GM23338 (cell line): ENCODE results near the gene NRROS. TPM values are rescaled to one million over a fixed set of nuclear protein-coding genes. Genes with fewer than 3 reads are reported as not detected.

Experiments
- ATAC-seq: fragments of 200-7000 bp; cut with Tn5 transposase; 3 replicates; pipeline ENCODE4 v1.9.1; 2020
- DNase-seq: peaks from one replicate; pipeline ENCODE4 v3.0.0-alpha.2; 2015; ENCODE audit warnings: low spot score
- H2AFZ ChIP-seq: fragments of 200-600 bp; sonication (generic); 2 replicates; pipeline ENCODE4 v1.8.0; 2016; ENCODE audit warnings: antibody characterized with exemption, mild to moderate bottlenecking, moderate library complexity
- H3F3A ChIP-seq: fragments of 200-600 bp; sonication (generic); replicated peaks from 2 replicates; pipeline ENCODE4 v1.8.0; 2017; ENCODE audit warnings: antibody characterized with exemption, mixed run types, low read depth
- H3K27ac ChIP-seq: fragments of 200-600 bp; sonication (generic); 2 replicates; pipeline ENCODE4 v1.6.1; 2016; ENCODE audit warnings: low read depth
- H3K27me3 ChIP-seq: fragments of 200-600 bp; sonication (generic); 2 replicates; pipeline ENCODE4 v1.8.0; 2016; ENCODE audit warnings: mild to moderate bottlenecking, mixed run types, moderate library complexity; ENCODE audit not compliant: insufficient read depth
- H3K36me3 ChIP-seq: fragments of 200-600 bp; sonication (generic); 2 replicates; pipeline ENCODE4 v1.8.0; 2016; ENCODE audit warnings: mild to moderate bottlenecking; ENCODE audit not compliant: insufficient read depth
- H3K4me1 ChIP-seq: fragments of 200-600 bp; sonication (generic); 2 replicates; pipeline ENCODE4 v1.8.0; 2016; ENCODE audit warnings: mild to moderate bottlenecking, moderate library complexity; ENCODE audit not compliant: insufficient read depth
- H3K4me2 ChIP-seq: fragments of 200-600 bp; sonication (generic); 2 replicates; pipeline ENCODE4 v1.7.1; 2017; ENCODE audit warnings: mixed run types
- H3K4me3 ChIP-seq: fragments of 200-600 bp; sonication (generic); 2 replicates; pipeline ENCODE4 v1.6.1; 2016; ENCODE audit warnings: mixed run types
- H3K79me2 ChIP-seq: fragments of 200-600 bp; sonication (generic); replicated peaks from 2 replicates; pipeline ENCODE4 v1.8.0; 2017; ENCODE audit warnings: mild to moderate bottlenecking; ENCODE audit not compliant: insufficient read depth
- H3K9me2 ChIP-seq: fragments of 200-600 bp; sonication (generic); 2 replicates; pipeline ENCODE4 v1.8.0; 2017; ENCODE audit not compliant: insufficient read depth
- H4K20me1 ChIP-seq: fragments of 200-600 bp; sonication (generic); replicated peaks from 2 replicates; pipeline ENCODE4 v1.8.0; 2017; ENCODE audit warnings: mild to moderate bottlenecking; ENCODE audit not compliant: insufficient read depth
- H3K27ac Mint-ChIP-seq: 2 replicates; pipeline ENCODE4 v1.8.0; 2020; ENCODE audit warnings: inconsistent platforms, mild to moderate bottlenecking, moderate library complexity, mixed read lengths
- H3K27me3 Mint-ChIP-seq: 3 replicates; pipeline ENCODE4 v1.8.0; 2022; ENCODE audit warnings: low read depth, mild to moderate bottlenecking, moderate library complexity, mixed read lengths, inconsistent platforms; ENCODE audit not compliant: insufficient read depth, poor library complexity
- H3K36me3 Mint-ChIP-seq: 3 replicates; pipeline ENCODE4 v1.8.0; 2021; ENCODE audit warnings: low read depth, mild to moderate bottlenecking, inconsistent platforms, moderate library complexity, mixed read lengths
- H3K4me1 Mint-ChIP-seq: 3 replicates; pipeline ENCODE4 v1.8.0; 2020; ENCODE audit warnings: mild to moderate bottlenecking, inconsistent platforms, mixed read lengths
- H3K4me3 Mint-ChIP-seq: 3 replicates; pipeline ENCODE4 v1.8.0; 2021; ENCODE audit warnings: moderate library complexity, mild to moderate bottlenecking, inconsistent platforms, mixed read lengths
- H3K9me3 Mint-ChIP-seq: 3 replicates; pipeline ENCODE4 v1.8.0; 2020; ENCODE audit warnings: moderate library complexity, mild to moderate bottlenecking, inconsistent platforms, mixed read lengths
- CREB1 ChIP-seq: fragments of 250-450 bp; sonication (Bioruptor Pico); IDR thresholded peaks from 2 replicates; pipeline ENCODE4 v1.5.0; 2020; ENCODE audit warnings: low read depth, mild to moderate bottlenecking, moderate library complexity
- NANOG ChIP-seq: IDR thresholded peaks from 2 replicates; pipeline ENCODE4 v1.6.1; 2016; ENCODE audit warnings: antibody characterized with exemption, borderline replicate concordance
- POLR2AphosphoS5 ChIP-seq: IDR thresholded peaks from 2 replicates; pipeline ENCODE4 v1.6.1; 2016; ENCODE audit warnings: antibody characterized with exemption, low read depth
- STAT1 ChIP-seq: IDR thresholded peaks from one replicate; pipeline ENCODE4 v1.6.1; 2016; ENCODE audit warnings: antibody characterized with exemption; ENCODE audit not compliant: unreplicated experiment
- ZNF462 ChIP-seq: fragments of 250-450 bp; sonication (Bioruptor Pico); IDR thresholded peaks from 2 replicates; pipeline ENCODE4 v1.5.0; 2020; ENCODE audit warnings: mild to moderate bottlenecking, moderate library complexity
- polyA plus RNA-seq: library from polyadenylated mRNA; unstranded; fragments of >200 nt; fragmentation: Nextera tagmentation; extraction: Ambion mirVana; gene quantifications from 2 replicates; pipeline ENCODE4 v1.2.1, GENCODE V29; 2016
- total RNA-seq: library from RNA; depleted of rRNA; stranded (reverse); fragments of >200 nt; shearing (Covaris generic); gene quantifications from 2 replicates; pipeline ENCODE4 v1.2.3, GENCODE V29; 2014

NRROS gene
- total and polyA plus RNA-seq, 2 experiments from 2014 or later: 2.3 to 8.5 TPM

GRCh38 chr3:196662711-196663571 is 23.4 kb downstream of the NRROS start:
- no peak overlapping the region for H3K4me2 ChIP-seq
- no peaks in the 10 kb centered on the region for H3K9me3 Mint-ChIP-seq
- ATAC-seq (no peak), DNase-seq (no peak)
- H3K27ac ChIP-seq: no peak overlapping the region
- H4K20me1 ChIP-seq: no peaks in the 10 kb centered on the region
- peaks cover 7% of the 10 kb centered on the region for H3F3A ChIP-seq
- H3K4me1 ChIP-seq: peaks cover 6% of the 10 kb centered on the region
- H3K27me3 Mint-ChIP-seq: peaks cover 9% of the 10 kb centered on the region
- no peak overlapping the region for H2AFZ ChIP-seq
- H3K4me3 ChIP-seq: no peak overlapping the region
- H3K27ac Mint-ChIP-seq: no peak overlapping the region
- TF ChIP-seq POLR2AphosphoS5 (no peak), NANOG (no peak)
- no peak overlapping the region for H3K4me3 Mint-ChIP-seq
- no peaks in the 10 kb centered on the region for H3K27me3 ChIP-seq
- no peaks in the 10 kb centered on the region for H3K36me3 ChIP-seq
- H3K79me2 ChIP-seq: no peaks in the 10 kb centered on the region
- H3K9me2 ChIP-seq: no peaks in the 10 kb centered on the region
- H3K36me3 Mint-ChIP-seq: peaks cover 9% of the 10 kb centered on the region; the same call in 2 of the 3 replicates
- H3K4me1 Mint-ChIP-seq: peaks cover 19% of the 10 kb centered on the region

- Histone ChIP-seq H3K9me2 (no peaks in the 10 kb centered on the region), H3K27ac (peak overlapping the region; percentile 81), H3K4me1 (peaks cover 6% of the 10 kb centered on the region), H4K20me1 (no peaks in the 10 kb centered on the region), H3K27me3 (no peaks in the 10 kb centered on the region), H3F3A (peaks cover 7% of the 10 kb centered on the region), H2AFZ (peak overlapping the region; percentile 77), H3K36me3 (no peaks in the 10 kb centered on the region), H3K79me2 (no peaks in the 10 kb centered on the region), H3K4me3 (no peak overlapping the region), H3K4me2 (peak overlapping the region; percentile 49; the same call in 1 of the 2 replicates)
- no peaks in the 10 kb centered on the region for H3K9me3 Mint-ChIP-seq
- no peak for TF ChIP-seq STAT1
- TF ChIP-seq CREB1: 0 out of 2 replicates have a peak, but pooled peaks have one; percentile 29
- peaks cover 3% of the 10 kb centered on the region; the same call in 2 of the 3 replicates for H3K36me3 Mint-ChIP-seq
- ATAC-seq (peak; percentile 90), DNase-seq (peak; percentile 83)
- H3K27me3 Mint-ChIP-seq: peaks cover 7% of the 10 kb centered on the region
- H3K4me3 Mint-ChIP-seq: peak overlapping the region; percentile 7; the same call in 2 of the 3 replicates
- H3K4me1 Mint-ChIP-seq: peaks cover 25% of the 10 kb centered on the region
- peak overlapping the region; percentile 84 for H3K27ac Mint-ChIP-seq
These were observed 26.7 kb downstream of the NRROS start for GRCh38 chr3:196666001-196666867.

- no peaks in the 10 kb centered on the region for H3K79me2 ChIP-seq
- peak overlapping the region; percentile 81; the same call in 1 of the 2 replicates for H3K27ac ChIP-seq
- peaks cover 6% of the 10 kb centered on the region for H3K4me1 ChIP-seq
- H3K4me3 ChIP-seq: no peak overlapping the region
- H3K4me2 ChIP-seq: no peak overlapping the region
- Mint-ChIP-seq H3K27me3 (peaks cover 5% of the 10 kb centered on the region), H3K9me3 (no peaks in the 10 kb centered on the region), H3K27ac (no peak overlapping the region), H3K4me3 (no peak overlapping the region), H3K4me1 (peaks cover 25% of the 10 kb centered on the region), H3K36me3 (no peaks in the 10 kb centered on the region)
- no peaks in the 10 kb centered on the region for H3K36me3 ChIP-seq
- ATAC-seq: no peak
- DNase-seq: no peak
- H3F3A ChIP-seq: peaks cover 7% of the 10 kb centered on the region
- H3K9me2 ChIP-seq: no peaks in the 10 kb centered on the region
- H3K27me3 ChIP-seq: no peaks in the 10 kb centered on the region
- H2AFZ ChIP-seq: 0 out of 2 replicates have a peak overlapping the region, but pooled peaks have one; percentile 20
- H4K20me1 ChIP-seq: no peaks in the 10 kb centered on the region
- TF ChIP-seq ZNF462 (CRISPR knock-in tag): no peak
These were observed 27.7 kb downstream of the NRROS start for GRCh38 chr3:196667056-196667825.
